Activated gamma-delta T cell (primary cell): ENCODE measurements around the gene MDH2.
"Not testable (repeated sequence)": the region's sequence is repeated elsewhere in the genome, so short reads cannot be mapped to it uniquely, and the experiment has no call there.

Experiments
- DNase-seq: peaks from one replicate; lab custom pipeline; 2025; lab: John Stamatoyannopoulos, UW

Gene MDH2

GRCh38 chr7:76047305-76047810 is 548 bp upstream of the MDH2 start:
- no peak for DNase-seq

DNA sequence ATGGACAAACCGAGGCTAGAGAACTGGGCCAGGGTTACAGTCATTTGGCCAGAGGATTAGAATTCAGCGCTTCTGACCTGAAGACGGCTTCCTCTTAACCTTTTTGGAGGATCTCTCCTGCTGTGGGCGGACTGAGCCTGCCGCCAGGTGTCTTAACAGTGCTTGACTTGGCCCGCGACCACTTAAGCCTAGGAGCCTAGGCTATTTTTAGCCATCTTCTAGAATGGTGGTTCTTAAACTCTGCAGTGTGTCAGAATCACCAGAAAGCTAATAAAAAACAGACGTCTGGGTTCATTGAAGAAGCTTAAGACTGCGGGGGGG is 722 bp downstream of the MDH2 start:
- DNase-seq: no peak

DNA sequence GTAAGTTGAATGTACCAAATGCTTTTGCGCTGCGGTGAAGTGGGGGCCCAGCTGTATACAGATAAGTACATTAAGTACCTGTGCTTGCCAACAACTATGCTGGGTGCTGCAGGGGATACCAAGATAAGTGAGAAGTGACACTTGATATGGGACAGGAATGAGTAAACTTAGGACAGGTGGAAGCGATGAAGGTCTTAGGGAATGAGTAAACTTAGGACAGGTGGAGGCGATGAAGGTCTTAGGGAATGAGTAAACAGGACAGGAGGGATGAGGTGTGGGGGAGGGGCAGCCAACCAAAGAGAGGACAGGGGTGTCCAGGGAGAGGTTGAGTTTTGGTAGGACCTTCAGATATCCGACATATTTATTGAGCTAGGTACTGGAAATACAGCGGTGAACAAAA is 1.4 kb downstream of the MDH2 start:
- no peak for DNase-seq

- DNase-seq: no peak
Measured at GRCh38 chr7:76050545-76050944, 2.6 kb downstream of the MDH2 start.

DNA sequence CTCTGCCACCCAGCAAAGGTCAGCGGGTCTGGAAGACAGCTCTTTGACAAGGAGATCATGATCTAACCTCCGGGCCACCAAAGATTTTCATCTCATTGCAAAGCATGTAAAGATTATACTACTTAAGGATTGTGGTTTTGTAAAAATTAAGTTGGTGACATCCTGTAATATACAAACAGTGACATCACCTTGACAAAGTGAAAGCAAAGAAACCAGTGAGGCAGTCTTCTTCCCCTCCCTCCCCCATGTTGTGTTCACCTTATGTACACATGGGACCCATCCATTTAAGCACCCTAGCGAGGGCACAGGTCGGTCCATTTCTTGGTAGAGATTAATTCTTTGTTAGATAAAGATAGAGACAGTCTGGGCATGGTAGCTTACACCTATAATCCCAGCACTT is 3.9 kb downstream of the MDH2 start:
- DNase-seq: no peak

DNA sequence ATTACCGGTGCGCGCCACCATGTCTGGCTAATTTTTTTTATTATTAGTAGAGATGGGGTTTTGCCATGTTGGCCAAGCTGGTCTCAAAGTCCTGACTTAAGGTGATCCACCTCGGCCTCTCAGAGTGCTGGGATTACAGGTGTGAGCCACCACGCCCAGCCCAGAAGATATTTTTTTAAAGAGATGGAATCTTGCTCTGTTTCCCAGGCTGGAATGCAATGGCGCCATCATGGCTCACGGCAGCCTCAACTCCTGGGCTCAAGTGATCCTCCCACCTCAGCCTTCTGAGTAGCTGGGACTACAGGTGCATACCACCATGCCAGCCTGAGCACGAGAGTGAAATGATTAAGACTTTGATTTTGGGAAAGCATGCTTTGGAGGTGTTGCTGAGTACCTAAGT is 4.8 kb downstream of the MDH2 start:
- DNase-seq: not testable (repeated sequence)

GRCh38 chr7:76053461-76053860 is 5.6 kb downstream of the MDH2 start:
- DNase-seq: no peak

DNA sequence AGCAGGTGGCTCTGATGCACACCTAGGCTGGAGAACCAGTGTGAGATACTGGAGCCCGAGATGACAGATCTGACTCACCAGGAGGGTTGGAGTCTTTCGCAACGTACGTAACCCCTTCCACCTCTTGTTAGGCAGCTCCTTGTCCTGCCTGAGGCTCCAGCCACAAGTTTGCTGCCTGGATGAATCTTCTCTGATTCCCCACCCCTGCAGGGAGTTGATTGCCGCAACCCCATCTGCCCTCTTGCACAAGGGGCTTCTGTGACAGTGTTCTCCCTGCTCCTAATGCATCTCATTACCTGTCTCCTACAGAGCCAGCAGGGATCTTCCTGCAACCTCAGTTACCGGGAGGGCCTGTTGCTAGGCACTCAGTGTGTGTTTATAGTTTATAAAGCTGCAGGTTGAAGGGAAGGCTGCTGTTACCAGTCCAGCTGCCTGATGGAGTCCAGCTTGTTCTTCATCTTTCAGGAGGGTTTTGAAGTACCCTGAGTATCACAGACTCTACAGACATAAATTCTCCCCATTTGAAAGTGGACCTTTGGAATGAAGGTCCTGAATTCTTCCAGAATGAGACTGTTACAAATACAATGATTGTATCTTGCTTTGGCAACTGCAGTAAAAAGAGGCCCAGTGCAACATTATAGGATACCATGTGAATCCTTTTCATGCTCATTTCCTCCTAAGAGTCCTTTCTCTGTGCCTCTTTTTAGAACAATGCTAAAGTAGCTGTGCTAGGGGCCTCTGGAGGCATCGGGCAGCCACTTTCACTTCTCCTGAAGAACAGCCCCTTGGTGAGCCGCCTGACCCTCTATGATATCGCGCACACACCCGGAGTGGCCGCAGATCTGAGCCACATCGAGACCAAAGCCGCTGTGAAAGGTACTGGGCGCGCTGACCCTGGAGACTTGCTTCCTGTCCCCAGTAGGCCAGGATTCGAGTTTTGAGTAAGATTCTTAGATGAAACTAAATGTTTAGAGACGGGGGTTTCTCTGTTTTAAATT is 6.5 kb downstream of the MDH2 start:
- DNase-seq: no peak

- no peak for DNase-seq
Measured at GRCh38 chr7:76056241-76056640, 8.3 kb downstream of the MDH2 start.

- no peak for DNase-seq
Measured at GRCh38 chr7:76057103-76057812, 9.4 kb downstream of the MDH2 start.

GRCh38 chr7:76057813-76058145 is 9.9 kb downstream of the MDH2 start:
- DNase-seq: no peak

DNA sequence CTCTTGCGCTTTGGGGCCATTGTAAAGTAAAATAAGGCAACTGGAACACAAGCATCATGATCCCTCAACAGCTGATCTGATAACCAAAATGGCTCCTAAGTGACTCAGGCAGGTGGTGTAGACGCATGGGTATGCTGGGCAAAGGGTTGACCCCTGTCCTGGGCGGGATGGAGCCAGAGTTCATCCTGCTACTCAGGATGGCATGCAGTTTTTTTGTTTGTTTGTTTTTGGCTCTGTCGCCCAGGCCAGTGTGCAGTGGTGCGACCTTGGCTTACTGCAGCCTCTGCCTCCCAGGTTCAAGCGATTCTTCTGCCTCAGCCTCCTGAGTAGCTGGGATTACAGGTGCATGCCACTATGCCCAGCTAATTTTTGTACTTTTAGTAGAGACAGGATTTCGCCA is 10.8 kb downstream of the MDH2 start:
- DNase-seq: not testable (repeated sequence)

DNA sequence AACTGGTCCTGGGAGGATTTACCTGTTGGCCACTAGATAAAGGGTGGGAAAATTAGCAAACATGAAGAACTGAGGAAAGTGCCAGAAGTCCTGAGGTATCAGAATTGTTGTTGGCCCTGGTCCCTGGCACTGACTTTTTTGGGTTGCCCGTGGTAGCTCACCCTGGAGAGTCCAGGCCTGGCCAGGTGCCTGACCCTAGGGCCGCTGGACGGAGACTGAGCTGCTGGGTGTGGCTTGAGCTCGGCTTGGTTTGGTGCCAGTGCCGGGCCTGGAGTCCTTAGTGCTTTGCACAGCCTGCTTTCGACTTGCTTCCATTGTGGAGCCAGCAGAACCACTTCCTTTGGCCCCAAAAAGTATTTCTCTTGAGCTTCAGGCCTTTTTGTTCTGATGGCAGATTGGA is 12.9 kb downstream of the MDH2 start:
- DNase-seq: no peak

DNA sequence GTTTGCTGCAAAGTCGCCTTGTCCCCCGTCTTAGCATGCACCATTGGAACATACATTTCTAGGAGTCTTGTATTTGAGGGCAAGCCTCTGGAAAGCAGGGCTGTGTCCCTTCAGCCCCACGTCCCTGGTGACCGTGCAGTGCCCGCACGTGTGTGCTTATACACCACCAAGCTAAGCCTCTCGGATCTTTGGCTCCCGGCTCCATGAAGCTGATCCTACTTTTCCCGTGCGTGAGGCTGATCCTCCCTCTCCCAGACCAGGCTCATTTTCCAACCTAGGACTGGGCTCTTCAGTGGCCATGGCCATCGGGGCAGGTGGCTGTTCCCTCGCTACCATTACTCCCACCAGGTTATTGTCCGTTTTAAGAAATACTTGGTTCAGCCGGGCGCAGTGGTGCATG is 14.3 kb downstream of the MDH2 start:
- DNase-seq: no peak

- DNase-seq: no peak
Measured at GRCh38 chr7:76063114-76063513, 15.2 kb downstream of the MDH2 start.

- no peak for DNase-seq
Measured at GRCh38 chr7:76063525-76063924, 15.6 kb downstream of the MDH2 start.

DNA sequence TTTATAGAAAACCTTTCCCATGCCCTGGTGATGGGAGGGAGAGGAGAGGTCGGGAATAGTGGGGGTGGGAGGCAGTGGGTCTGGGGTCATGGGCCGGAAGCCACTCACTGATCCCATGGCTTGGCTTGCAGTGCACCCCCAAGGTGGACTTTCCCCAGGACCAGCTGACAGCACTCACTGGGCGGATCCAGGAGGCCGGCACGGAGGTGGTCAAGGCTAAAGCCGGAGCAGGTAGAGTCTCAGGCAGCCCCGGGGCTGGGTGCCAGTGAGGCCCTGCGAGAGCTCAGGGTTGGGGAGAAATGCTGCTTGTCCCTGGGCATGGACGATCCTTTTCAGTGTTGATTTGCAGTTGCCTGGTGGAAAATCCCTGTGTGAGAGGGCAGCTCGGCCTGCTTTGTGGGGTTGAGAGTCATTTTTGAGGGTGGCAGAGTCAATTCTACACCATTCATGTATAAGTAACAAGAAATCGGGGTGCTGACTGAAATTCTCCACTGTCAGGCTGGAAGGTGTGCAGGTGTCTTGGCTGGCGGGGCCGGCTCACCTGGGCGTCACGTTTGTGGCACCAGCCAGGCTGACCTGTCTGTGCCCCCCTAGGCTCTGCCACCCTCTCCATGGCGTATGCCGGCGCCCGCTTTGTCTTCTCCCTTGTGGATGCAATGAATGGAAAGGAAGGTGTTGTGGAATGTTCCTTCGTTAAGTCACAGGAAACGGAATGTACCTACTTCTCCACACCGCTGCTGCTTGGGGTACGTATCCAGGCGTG is 16.5 kb downstream of the MDH2 start:
- no peak for DNase-seq

GRCh38 chr7:76065016-76065612 is 17.2 kb downstream of the MDH2 start:
- no peak for DNase-seq

- no peak for DNase-seq
Measured at GRCh38 chr7:76066716-76067503, 19.0 kb downstream of the MDH2 start.

GRCh38 chr7:76069238-76069638 is 21.3 kb downstream of the MDH2 start:
- no peak for DNase-seq
